Activated naive CD4-positive, alpha-beta T cell treated with anti-CD3 and anti-CD28 coated beads, Interleukin-2, amount 50 U/mL, for 72 hours (primary cell): ENCODE data around the gene FBXO36. TPM values are rescaled to one million over a fixed set of nuclear protein-coding genes. Genes with fewer than 3 reads are reported as not detected.
"Not testable (repeated sequence)": the region's sequence is repeated elsewhere in the genome, so short reads cannot be mapped to it uniquely, and the experiment has no call there.

Experiments
- ATAC-seq, 2 donors: fragments of 150-1000 bp; cut with Tn5 transposase; 2 replicates each; pipeline ENCODE4 v1.10.0; 2021; ENCODE audit warnings: mild to moderate bottlenecking in 2 of 2, moderate library complexity in 2 of 2
- DNase-seq, 2 donors: peaks; one replicate each; pipeline ENCODE4 v3.0.0; 2021 to 2022; ENCODE audit warnings: low spot score in 2 of 2
- H3K27ac Mint-ChIP-seq, 2 donors: one replicate each; pipeline ENCODE4 v1.8.0; 2022; ENCODE audit warnings: mild to moderate bottlenecking in 2 of 2, mixed read lengths in 2 of 2
- H3K36me3 Mint-ChIP-seq, 2 donors: one replicate each; pipeline ENCODE4 v1.8.0; 2022; ENCODE audit warnings: mixed read lengths in 2 of 2
- H3K9me3 Mint-ChIP-seq, 2 donors: one replicate each; pipeline ENCODE4 v1.8.0; 2022; ENCODE audit warnings: mixed read lengths in 2 of 2
- total RNA-seq, 2 donors: library from RNA; stranded (reverse); gene quantifications; one replicate each; pipeline ENCODE4 v1.2.3, GENCODE V29; 2022

Gene FBXO36
- total RNA-seq, 2 donors from 2014 or later: 0.91 to 1.3 TPM

GRCh38 chr2:229937537-229937936 is 15.2 kb downstream of the FBXO36 start:
- DNase-seq (no peak), ATAC-seq (no peak)
- no peak overlapping the region for H3K27ac Mint-ChIP-seq
- no peaks in the 10 kb centered on the region for H3K36me3 Mint-ChIP-seq
- H3K9me3 Mint-ChIP-seq: no peaks in the 10 kb centered on the region

GRCh38 chr2:229942671-229943070 is 20.4 kb downstream of the FBXO36 start:
- no peaks in the 10 kb centered on the region for H3K36me3 Mint-ChIP-seq
- H3K27ac Mint-ChIP-seq: no peak overlapping the region
- DNase-seq (no peak), ATAC-seq (no peak)
- peaks cover 0 to 5% of the 10 kb centered on the region in 2 donors for H3K9me3 Mint-ChIP-seq

GRCh38 chr2:229943171-229943570 is 20.9 kb downstream of the FBXO36 start:
- ATAC-seq: no peak
- no peak overlapping the region for H3K27ac Mint-ChIP-seq

GRCh38 chr2:229943770-229944449 is 21.6 kb downstream of the FBXO36 start:
- ATAC-seq (no peak), DNase-seq (no peak)
- peaks cover 0 to 5% of the 10 kb centered on the region in 2 donors for H3K9me3 Mint-ChIP-seq
- no peaks in the 10 kb centered on the region for H3K36me3 Mint-ChIP-seq
- H3K27ac Mint-ChIP-seq: no peak overlapping the region

More at GRCh38 chr2:229943171-229943570, 20.9 kb downstream of the FBXO36 start:
- H3K9me3 Mint-ChIP-seq: peaks cover 0 to 5% of the 10 kb centered on the region in 2 donors
- H3K36me3 Mint-ChIP-seq: no peaks in the 10 kb centered on the region
- no peak for DNase-seq

GRCh38 chr2:229945975-229946374 is 23.7 kb downstream of the FBXO36 start:
- Mint-ChIP-seq H3K9me3 (peaks cover 0 to 5% of the 10 kb centered on the region in 2 donors), H3K36me3 (no peaks in the 10 kb centered on the region), H3K27ac (no peak overlapping the region)
- no peak for DNase-seq
- no peak for ATAC-seq

- Mint-ChIP-seq H3K36me3 (no peaks in the 10 kb centered on the region), H3K9me3 (peaks cover 0 to 5% of the 10 kb centered on the region in 2 donors), H3K27ac (peak overlapping the region in 1 of 2 donors; percentile 74)
- peak; percentile 73 to 78 for ATAC-seq
- DNase-seq: no peak
These were observed 25.2 kb downstream of the FBXO36 start for GRCh38 chr2:229947544-229947943.

GRCh38 chr2:229952256-229952835 is 30.0 kb downstream of the FBXO36 start:
- DNase-seq: no peak
- Mint-ChIP-seq H3K27ac (no peak overlapping the region), H3K36me3 (no peaks in the 10 kb centered on the region), H3K9me3 (no peaks in the 10 kb centered on the region)
- no peak for ATAC-seq

- Mint-ChIP-seq H3K27ac (no peak overlapping the region), H3K9me3 (no peaks in the 10 kb centered on the region), H3K36me3 (no peaks in the 10 kb centered on the region)
- DNase-seq: no peak
- ATAC-seq: no peak
These were observed 33.4 kb downstream of the FBXO36 start for GRCh38 chr2:229955663-229956062.

- no peak for ATAC-seq
These were observed 34.2 kb downstream of the FBXO36 start for GRCh38 chr2:229956491-229956890.

GRCh38 chr2:229963596-229963995 is 41.3 kb downstream of the FBXO36 start:
- H3K36me3 Mint-ChIP-seq, H3K9me3 Mint-ChIP-seq, H3K27ac Mint-ChIP-seq: not testable (repeated sequence)

More at GRCh38 chr2:229956491-229956890, 34.2 kb downstream of the FBXO36 start:
- no peaks in the 10 kb centered on the region for H3K9me3 Mint-ChIP-seq
- DNase-seq: no peak
- no peaks in the 10 kb centered on the region for H3K36me3 Mint-ChIP-seq
- H3K27ac Mint-ChIP-seq: no peak overlapping the region

GRCh38 chr2:229969921-229970320 is 47.6 kb downstream of the FBXO36 start:
- DNase-seq: no peak
- H3K9me3 Mint-ChIP-seq: no peaks in the 10 kb centered on the region
- no peak overlapping the region for H3K27ac Mint-ChIP-seq
- ATAC-seq: no peak
- no peaks in the 10 kb centered on the region for H3K36me3 Mint-ChIP-seq

More at GRCh38 chr2:229963596-229963995, 41.3 kb downstream of the FBXO36 start:
- not testable (repeated sequence) for DNase-seq, ATAC-seq

- no peak for ATAC-seq
- no peak for DNase-seq
- Mint-ChIP-seq H3K27ac (no peak overlapping the region), H3K36me3 (no peaks in the 10 kb centered on the region), H3K9me3 (no peaks in the 10 kb centered on the region)
These were observed 48.1 kb downstream of the FBXO36 start for GRCh38 chr2:229970406-229970805.

- Mint-ChIP-seq H3K36me3 (no peaks in the 10 kb centered on the region), H3K27ac (no peak overlapping the region), H3K9me3 (no peaks in the 10 kb centered on the region)
- ATAC-seq (no peak), DNase-seq (no peak)
These were observed 49.0 kb downstream of the FBXO36 start for GRCh38 chr2:229971298-229971790.

GRCh38 chr2:229974266-229974665 is 52.0 kb downstream of the FBXO36 start:
- DNase-seq (no peak), ATAC-seq (no peak)
- no peaks in the 10 kb centered on the region for H3K36me3 Mint-ChIP-seq
- no peaks in the 10 kb centered on the region for H3K9me3 Mint-ChIP-seq
- no peak overlapping the region for H3K27ac Mint-ChIP-seq

GRCh38 chr2:229980431-229981184 is 58.3 kb downstream of the FBXO36 start:
- H3K27ac Mint-ChIP-seq: peak overlapping the region in 1 of 2 donors; percentile 48
- H3K36me3 Mint-ChIP-seq: no peaks in the 10 kb centered on the region
- ATAC-seq: peak; percentile 41 to 68
- no peaks in the 10 kb centered on the region for H3K9me3 Mint-ChIP-seq
- DNase-seq: no peak

GRCh38 chr2:229993236-229993635 is 70.9 kb downstream of the FBXO36 start:
- ATAC-seq (no peak), DNase-seq (no peak)
- H3K36me3 Mint-ChIP-seq: no peaks in the 10 kb centered on the region
- H3K27ac Mint-ChIP-seq: peak overlapping the region in 1 of 2 donors; percentile 12
- H3K9me3 Mint-ChIP-seq: no peaks in the 10 kb centered on the region

- H3K27ac Mint-ChIP-seq: no peak overlapping the region
- H3K9me3 Mint-ChIP-seq: no peaks in the 10 kb centered on the region
- DNase-seq: no peak
- H3K36me3 Mint-ChIP-seq: no peaks in the 10 kb centered on the region
- ATAC-seq: no peak
These were observed 74.0 kb downstream of the FBXO36 start for GRCh38 chr2:229996320-229996719.
